Choroid plexus epithelial cell (primary cell): Measurements from ENCODE around the gene GNL1.
A peak's percentile ranks its signal among the peaks of the same experiment; 100 is the strongest.

Experiments used
- DNase-seq: peaks from one replicate; pipeline ENCODE4 v3.0.0-alpha.2; 2010; ENCODE audit warnings: low read depth
- H3K4me3 ChIP-seq: 2 replicates; pipeline ENCODE4 v1.5.1; 2011; ENCODE audit warnings: low read depth, mild to moderate bottlenecking, control low read depth, low read length, moderate library complexity
- CTCF ChIP-seq: conservative IDR thresholded peaks from 2 replicates; pipeline ENCODE4 v1.5.1; 2011; ENCODE audit warnings: low read depth, mild to moderate bottlenecking, control low read depth, inconsistent platforms, low read length, moderate library complexity

The GNL1 gene

GRCh38 chr6:30515944-30516753 lies 40.1 kb downstream of the GNL1 start:
- DNase-seq, result peak; percentile 98
- peak overlapping the region; percentile 50 for H3K4me3 ChIP-seq
- no peak for TF ChIP-seq CTCF

- TF ChIP-seq CTCF, result no peak
- no peak overlapping the region for H3K4me3 ChIP-seq
- no peak for DNase-seq
Measured at GRCh38 chr6:30515106-30515505, 41.2 kb downstream of the GNL1 start.

GRCh38 chr6:30513451-30513850 lies 42.8 kb downstream of the GNL1 start:
- no peak overlapping the region for H3K4me3 ChIP-seq
- DNase-seq, result no peak
- TF ChIP-seq CTCF, result no peak

- no peak overlapping the region for H3K4me3 ChIP-seq
- no peak for DNase-seq
- no peak for TF ChIP-seq CTCF
Measured at GRCh38 chr6:30511169-30511546, 45.1 kb downstream of the GNL1 start.

- DNase-seq, result no peak
- TF ChIP-seq CTCF, result no peak
- no peak overlapping the region for H3K4me3 ChIP-seq
Measured at GRCh38 chr6:30510419-30511168, 45.7 kb downstream of the GNL1 start.

GRCh38 chr6:30508890-30509736 lies 47.2 kb downstream of the GNL1 start:
- no peak overlapping the region for H3K4me3 ChIP-seq
- DNase-seq, result peak; percentile 59
- TF ChIP-seq CTCF, result no peak
